H1 (cell line): ENCODE data around the gene UPF3B. TPM values are rescaled to one million over a fixed set of nuclear protein-coding genes. Genes with fewer than 3 reads are reported as not detected.
A peak's percentile ranks its signal among the peaks of the same experiment; 100 is the strongest.

Experiments used
- CTCF ChIA-PET: fragments of 300-600 bp; sonication (Branson Sonifier 250); formaldehyde crosslinking; loops from one replicate; lab custom pipeline; 2021; ENCODE audit not compliant: partially characterized antibody; lab: Charles Lee
- POLR2A ChIA-PET: fragments of 300-600 bp; sonication (Branson Sonifier 250); formaldehyde crosslinking; loops from one replicate; lab custom pipeline; 2021; ENCODE audit warnings: inconsistent platforms; ENCODE audit not compliant: partially characterized antibody; lab: Charles Lee
- DNase-seq, 2 experiments: peaks; one replicate each; pipeline versions ENCODE4 v3.0.0 to v3.0.0-alpha.2; 2010 to 2022; ENCODE audit warnings: low spot score in 2 of 2, low read depth in 1 of 2, mixed read lengths in 1 of 2
- FAIRE-seq: peaks from 2 replicates; lab custom pipeline; 2011; peaks lifted over from hg19 to GRCh38; lab: Jason Lieb, UNC
- H2AFZ ChIP-seq: 2 replicates; pipeline ENCODE4 v1.8.1; 2012; ENCODE audit warnings: low read length, inconsistent platforms
- H2AK5ac ChIP-seq: 2 replicates; pipeline ENCODE4 v1.6.1; 2013; ENCODE audit warnings: low read depth, low read length
- H2BK120ac ChIP-seq: replicated peaks from 2 replicates; pipeline ENCODE3; 2013; ENCODE audit warnings: low read depth, low read length, inconsistent platforms
- H2BK12ac ChIP-seq: 2 replicates; pipeline ENCODE4 v1.6.1; 2013; ENCODE audit warnings: low read depth, low read length
- H2BK15ac ChIP-seq: 2 replicates; pipeline ENCODE4 v1.6.1; 2013; ENCODE audit warnings: low read length
- H2BK20ac ChIP-seq: 2 replicates; pipeline ENCODE4 v1.6.1; 2013; ENCODE audit warnings: low read length
- H2BK5ac ChIP-seq: 2 replicates; pipeline ENCODE4 v1.6.1; 2013; ENCODE audit warnings: low read depth, low read length
- H3K14ac ChIP-seq: 2 replicates; pipeline ENCODE4 v1.6.1; 2013; ENCODE audit warnings: inconsistent platforms; ENCODE audit not compliant: insufficient read length
- H3K18ac ChIP-seq: 2 replicates; pipeline ENCODE4 v1.6.1; 2013; ENCODE audit warnings: low read length; ENCODE audit errors: extremely low read depth
- H3K23ac ChIP-seq: 2 replicates; pipeline ENCODE4 v1.6.1; 2013; ENCODE audit warnings: inconsistent platforms; ENCODE audit not compliant: insufficient read length
- H3K23me2 ChIP-seq: 2 replicates; pipeline ENCODE4 v1.6.1; 2013; ENCODE audit warnings: low read depth, low read length
- H3K27ac ChIP-seq: 2 replicates; pipeline ENCODE4 v1.6.1; 2011; ENCODE audit warnings: low read depth, low read length, inconsistent platforms
- H3K27me3 ChIP-seq, 4 experiments: replicated peaks in 1 of 4; 1 replicate in 1 of 4; 2 replicates in 3 of 4; pipeline versions ENCODE4 v1.6.1 to v1.8.1; 2011 to 2013; ENCODE audit warnings: low read length in 3 of 4, mild to moderate bottlenecking in 3 of 4, inconsistent platforms in 2 of 4, mixed read lengths in 2 of 4, moderate library complexity in 1 of 4; ENCODE audit not compliant: control insufficient read depth in 3 of 4, insufficient read depth in 3 of 4; ENCODE audit errors: extremely low read depth in 1 of 4
- H3K36me3 ChIP-seq, 4 experiments: 2 replicates each; pipeline versions ENCODE4 v1.6.1 to v1.8.1; 2011 to 2013; ENCODE audit warnings: mild to moderate bottlenecking in 4 of 4, low read length in 3 of 4, moderate library complexity in 2 of 4, control low read depth in 1 of 4, inconsistent platforms in 1 of 4; ENCODE audit not compliant: insufficient read depth in 4 of 4, control insufficient read depth in 2 of 4
- H3K4ac ChIP-seq: replicated peaks from 2 replicates; pipeline ENCODE3; 2013; ENCODE audit warnings: low read length, low read depth, mixed read lengths, inconsistent platforms; ENCODE audit not compliant: insufficient read length
- H3K4me1 ChIP-seq, 4 experiments: replicated peaks in 1 of 4; 1 replicate in 1 of 4; 2 replicates in 3 of 4; pipeline versions ENCODE4 v1.6.1 to v1.8.1; 2011 to 2013; ENCODE audit warnings: low read length in 3 of 4, inconsistent platforms in 2 of 4, mixed read lengths in 1 of 4; ENCODE audit not compliant: insufficient read depth in 4 of 4, control insufficient read depth in 3 of 4
- H3K4me2 ChIP-seq, 2 experiments: 2 replicates each; pipeline versions ENCODE4 v1.6.1 to v1.8.1; 2011 to 2013; ENCODE audit warnings: low read depth in 2 of 2, low read length in 2 of 2, control low read depth in 1 of 2, inconsistent platforms in 1 of 2, mild to moderate bottlenecking in 1 of 2; ENCODE audit not compliant: insufficient read depth in 1 of 2
- H3K4me3 ChIP-seq, 4 experiments: fragments of 200-600, 300-600 bp in 1 of 4; sonication (generic), shearing (Covaris generic), sonication (Bioruptor Twin) in 1 of 4; 2 replicates each; pipeline versions ENCODE4 v1.5.1 to v1.8.1; 2011 to 2016; ENCODE audit warnings: low read length in 4 of 4, low read depth in 3 of 4, control low read depth in 2 of 4, inconsistent platforms in 2 of 4, mild to moderate bottlenecking in 2 of 4, mixed read lengths in 1 of 4, moderate library complexity in 1 of 4; ENCODE audit not compliant: insufficient read depth in 2 of 4; ENCODE audit errors: extremely low read depth in 1 of 4
- H3K56ac ChIP-seq: replicated peaks from 2 replicates; pipeline ENCODE3; 2013; ENCODE audit warnings: low read depth, mild to moderate bottlenecking, mixed read lengths, low read length, inconsistent platforms; ENCODE audit not compliant: insufficient read length
- H3K79me1 ChIP-seq: 2 replicates; pipeline ENCODE4 v1.6.1; 2013; ENCODE audit warnings: low read depth, low read length, control low read depth
- H3K79me2 ChIP-seq, 2 experiments: 2 replicates each; pipeline versions ENCODE4 v1.6.1 to v1.8.1; 2012 to 2013; ENCODE audit warnings: low read length in 2 of 2, mild to moderate bottlenecking in 2 of 2, inconsistent platforms in 1 of 2; ENCODE audit not compliant: insufficient read depth in 2 of 2, control insufficient read depth in 1 of 2
- H3K9ac ChIP-seq, 4 experiments: replicated peaks in 1 of 4; 1 replicate in 1 of 4; 2 replicates in 3 of 4; pipeline versions ENCODE4 v1.6.1 to v1.8.1; 2011 to 2013; ENCODE audit warnings: low read depth in 3 of 4, low read length in 3 of 4, control low read depth in 2 of 4, mild to moderate bottlenecking in 2 of 4, moderate library complexity in 2 of 4, inconsistent platforms in 1 of 4; ENCODE audit errors: extremely low read depth in 1 of 4
- H3K9me3 ChIP-seq, 2 experiments: 2 replicates each; pipeline versions ENCODE4 v1.6.1 to v1.8.1; 2012 to 2013; ENCODE audit warnings: mild to moderate bottlenecking in 2 of 2, moderate library complexity in 2 of 2, control low read depth in 1 of 2, inconsistent platforms in 1 of 2, low read depth in 1 of 2, low read length in 1 of 2, mixed read lengths in 1 of 2; ENCODE audit not compliant: insufficient read depth in 2 of 2
- H4K20me1 ChIP-seq, 2 experiments: replicated peaks in 1 of 2; 2 replicates each; pipeline versions ENCODE3 to v1.8.1; 2011 to 2013; ENCODE audit warnings: inconsistent platforms in 2 of 2, low read length in 2 of 2, mild to moderate bottlenecking in 1 of 2; ENCODE audit not compliant: insufficient read depth in 2 of 2, control insufficient read depth in 1 of 2
- H4K5ac ChIP-seq: 2 replicates; pipeline ENCODE4 v1.6.1; 2013; ENCODE audit warnings: low read length, low read depth, mixed read lengths, inconsistent platforms; ENCODE audit not compliant: insufficient read length
- H4K8ac ChIP-seq: 2 replicates; pipeline ENCODE4 v1.8.0; 2013; ENCODE audit warnings: mild to moderate bottlenecking, moderate library complexity, low read length, inconsistent platforms; ENCODE audit not compliant: insufficient read depth; ENCODE audit errors: extremely low read depth
- H4K91ac ChIP-seq: replicated peaks from 2 replicates; pipeline ENCODE3; 2013; ENCODE audit warnings: low read length, mixed read lengths, inconsistent platforms; ENCODE audit not compliant: insufficient read length
- ASH2L ChIP-seq: fragments of 200-600, 300-600 bp; sonication (generic); IDR thresholded peaks from one replicate; pipeline ENCODE4 v1.7.1; 2017; ENCODE audit warnings: low read length
- BACH1 ChIP-seq: IDR thresholded peaks from 2 replicates; pipeline ENCODE4 v1.6.1; 2012; ENCODE audit warnings: low read length, improper control_type of control experiment
- CBX5 ChIP-seq: fragments of 300-800, 300-1000 bp; sonication (generic); IDR thresholded peaks from 2 replicates; pipeline ENCODE4 v1.7.1; 2016; ENCODE audit warnings: antibody characterized with exemption, low read length, low read depth
- CHD1 ChIP-seq: IDR thresholded peaks from 2 replicates; pipeline ENCODE4 v1.6.1; 2012; ENCODE audit warnings: low read depth, low read length, improper control_type of control experiment
- CREB1 ChIP-seq: IDR thresholded peaks from 2 replicates; pipeline ENCODE4 v1.6.1; 2012; ENCODE audit warnings: inconsistent platforms
- KDM4A ChIP-seq: IDR thresholded peaks from one replicate; pipeline ENCODE4 v1.7.1; 2012; ENCODE audit warnings: low read depth, mild to moderate bottlenecking, moderate library complexity, low read length, inconsistent platforms; ENCODE audit not compliant: severe bottlenecking
- PHF8 ChIP-seq: fragments of 200-600 bp; sonication (generic); conservative IDR thresholded peaks from 2 replicates; pipeline ENCODE4 v1.7.1; 2012; ENCODE audit warnings: low read depth, mild to moderate bottlenecking, inconsistent platforms, low read length, moderate library complexity
- SIN3A ChIP-seq, 2 experiments: IDR thresholded peaks in 1 of 2; conservative IDR thresholded peaks in 1 of 2; 2 replicates each; pipeline ENCODE4 v1.6.1; 2011 to 2012; ENCODE audit warnings: low read length in 2 of 2, improper control_type of control experiment in 1 of 2, low read depth in 1 of 2, mild to moderate bottlenecking in 1 of 2
- TAF1 ChIP-seq: IDR thresholded peaks from 2 replicates; pipeline ENCODE4 v1.6.1; 2011; ENCODE audit warnings: mild to moderate bottlenecking, low read depth, low read length
- YY1 ChIP-seq: IDR thresholded peaks from 2 replicates; pipeline ENCODE4 v1.6.1; 2011; ENCODE audit warnings: low read depth, mild to moderate bottlenecking, low read length
- WGBS, 2 experiments: shearing (Covaris generic) in 1 of 2; methylation state at CpG; one replicate each; pipeline versions ENCODE4 v1.1.6 to v1.1.7; 2013 to 2015; ENCODE audit warnings: low lambda C conversion rate in 2 of 2, mixed read lengths in 2 of 2, inconsistent platforms in 1 of 2, low coverage in 1 of 2, missing lambda C conversion rate in 1 of 2; ENCODE audit not compliant: insufficient replicate concordance in 2 of 2, insufficient coverage in 1 of 2, insufficient read length in 1 of 2; ENCODE audit errors: extremely low coverage in 1 of 2, missing lambda C conversion rate in 1 of 2; 5-methylcytosine and 5-hydroxymethylcytosine counted together
- polyA plus RNA-seq, 7 experiments: library from polyadenylated mRNA; depleted of rRNA in 3 of 7; stranded (reverse) in 5 of 7; unstranded in 2 of 7; fragments of >200 nt in 5 of 7; fragments of 200-250 nt in 2 of 7; gene quantifications; 1 replicate in 5 of 7; 2 replicates in 1 of 7; 4 replicates in 1 of 7; pipeline versions ENCODE4 v1.2.1 to v1.2.3, GENCODE V29; 2011 to 2013; ENCODE audit warnings: missing spikeins in 2 of 7, mixed read lengths in 2 of 7
- total RNA-seq: library from RNA; stranded (reverse); fragmentation: NEBNext Ultra II Directional; extraction: Animal tissue kit (Norgen Biotek cat#: 25700); gene quantifications from 2 replicates; pipeline ENCODE4 v1.2.1, GENCODE V29; 2021
- TF ChIP-seq, protein P1 (sequence below): IDR thresholded peaks from 2 replicates; pipeline ENCODE4 v1.6.1; 2012; ENCODE audit warnings: inconsistent platforms

Gene UPF3B
- total and polyA plus RNA-seq, 2 of the 8 experiments (the other 6 are each of a cell fraction or from before 2014, with no cell fraction given), result 7.8 to 20.9 TPM

DNA sequence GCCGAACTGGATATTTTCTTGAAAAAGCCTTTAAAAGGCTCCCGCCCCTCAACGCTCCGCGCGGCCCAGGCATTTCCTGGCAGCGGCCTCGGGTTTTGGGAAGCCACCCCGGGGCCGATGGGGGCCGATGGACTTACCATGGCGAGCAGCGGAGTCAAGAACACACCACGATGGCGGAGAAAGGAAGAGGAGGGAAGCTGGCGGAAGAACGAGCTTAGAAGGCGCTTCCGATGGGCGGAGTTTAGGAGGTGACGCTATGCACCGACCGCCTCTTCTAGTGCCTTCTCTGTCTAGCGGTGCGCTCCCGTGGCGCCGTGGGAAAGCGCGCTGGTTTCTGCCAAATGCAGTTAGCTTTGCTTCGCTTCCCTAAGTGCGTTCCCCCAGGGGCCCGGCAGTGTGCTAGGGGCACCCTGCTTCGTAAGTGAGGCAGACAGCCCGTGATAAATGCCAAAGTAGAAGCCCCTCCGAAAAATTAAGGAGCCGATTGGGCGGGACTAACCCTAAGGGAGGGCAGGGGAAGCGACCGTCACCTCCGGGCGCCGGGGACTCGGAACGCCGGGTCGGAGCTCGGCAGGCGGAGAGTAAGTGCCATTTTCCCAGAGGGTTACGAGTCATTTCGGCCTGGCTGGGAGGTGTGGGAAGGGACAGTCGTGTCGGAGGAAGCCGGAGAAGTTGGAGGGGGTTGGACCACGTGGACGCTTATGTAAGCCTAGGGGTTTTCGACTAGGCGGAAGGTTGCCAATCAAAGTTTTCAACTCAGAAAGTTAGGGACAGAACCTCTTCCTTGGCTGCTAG, 61.1 kb downstream of the UPF3B start, which contains the start of gene RPL39:
TSS of gene RPL39 (minus strand) at position 194 of the 795 bp plus-strand sequence. CDS start at position 140, 54 bp downstream.
- Histone ChIP-seq H3K79me2 (peaks cover 15 to 45% of the 10 kb centered on the region in 2 experiments), H4K91ac (peak within 1 kb of the TSS; percentile 81), H3K4ac (peak within 1 kb of the TSS; percentile 53), H3K79me1 (no peaks in the 10 kb centered on the region), H4K20me1 (peaks cover 15 to 18% of the 10 kb centered on the region in 2 experiments), H2BK12ac (no peak within 1 kb of the TSS), H3K14ac (no peak within 1 kb of the TSS), H2BK20ac (no peak within 1 kb of the TSS), H4K8ac (peak within 1 kb of the TSS; percentile 95; the same call in 1 of the 2 replicates), H2BK120ac (no peak within 1 kb of the TSS), H3K23ac (no peak within 1 kb of the TSS), H2BK5ac (peak within 1 kb of the TSS; percentile 66), H3K9ac (peak within 1 kb of the TSS; percentile 85 to 93 (median 90)), H3K4me2 (peak within 1 kb of the TSS; percentile 59 to 69), H3K9me3 (no peaks in the 10 kb centered on the region), H3K27ac (peak within 1 kb of the TSS; percentile 87), H2AK5ac (peak within 1 kb of the TSS; percentile 24; the same call in 1 of the 2 replicates), H3K23me2 (no peaks in the 10 kb centered on the region; the same call in 1 of the 2 replicates), H3K36me3 (peaks cover 0 to 33% (median 17%) of the 10 kb centered on the region in 4 experiments; a peak in 7 of 8 replicates), H3K56ac (peak within 1 kb of the TSS; percentile 46), H3K27me3 (no peaks in the 10 kb centered on the region), H4K5ac (peak within 1 kb of the TSS; percentile 76), H3K18ac (no peak within 1 kb of the TSS), H2AFZ (0 out of 2 replicates have a peak within 1 kb of the TSS, but pooled peaks have one; percentile 34), H2BK15ac (no peak within 1 kb of the TSS), H3K4me3 (peak within 1 kb of the TSS; percentile 72 to 98 (median 85)), H3K4me1 (peaks cover 0 to 3% (median 0%) of the 10 kb centered on the region in 4 experiments; a peak in 1 of 7 replicates)
- ChIA-PET CTCF (interaction anchor here (0.6 to 1.7 kb wide), 2 partner anchors 33 to 103 kb away, joined by 3 to 8 read pairs; partner anchors contain the start of gene SOWAHD), POLR2A (interaction anchor here (0.5 to 3.6 kb wide), 38 partner anchors 10 to 1296 kb away, joined by 3 to 48 read pairs (median 4); partner anchors contain the start of genes DOCK11, NDUFA1, RNF113A and SEPTIN6)
- WGBS, 2 experiments, result 1% methylated on average over 14 of the region's 58 CpGs; no CpG with 5 or more reads in 1 of the 2 experiments
- DNase-seq (peak in 1 of 2 experiments; percentile 71), FAIRE-seq (no peak)
- TF ChIP-seq SIN3A (conservative IDR thresholded peaks at IDR 0.05 in 1 of 2, IDR thresholded peaks at IDR 0.05 in 1 of 2; ENCODE audit: low read depth in 1 of 2, low read length in 2 of 2), result 0 out of 4 replicates have a peak, but pooled peaks have one; percentile 36 to 43
- peak; percentile 41 for TF ChIP-seq KDM4A
- peak; percentile 47 for TF ChIP-seq ASH2L
- TF ChIP-seq TAF1, result peak; percentile 90
- no peak for TF ChIP-seq BACH1
- TF ChIP-seq, protein P1, sequence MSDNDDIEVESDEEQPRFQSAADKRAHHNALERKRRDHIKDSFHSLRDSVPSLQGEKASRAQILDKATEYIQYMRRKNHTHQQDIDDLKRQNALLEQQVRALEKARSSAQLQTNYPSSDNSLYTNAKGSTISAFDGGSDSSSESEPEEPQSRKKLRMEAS, result peak; percentile 56
- no peak for TF ChIP-seq CBX5
- no peak for TF ChIP-seq CHD1
- TF ChIP-seq CREB1, result peak; percentile 41; the same call in 1 of the 2 replicates
- peak; percentile 79 for TF ChIP-seq PHF8
- peak; percentile 43; the same call in 1 of the 2 replicates for TF ChIP-seq YY1
